ENCODE measurements around the gene P4HTM.
A peak's percentile ranks its signal among the peaks of the same experiment; 100 is the strongest.

The P4HTM gene

GRCh38 chr3:49027634-49028033 is 37.6 kb downstream of the P4HTM start:
- Histone ChIP-seq H3K27me3 (no peaks in the 10 kb centered on the region), H3K27ac (peak overlapping the region; percentile 5), H3K4me3 (ENCODE audit: low read depth in 1 of 2, low read length in 1 of 2) (no peak overlapping the region), H3K9me3 (no peaks in the 10 kb centered on the region), H3K36me3 (peaks cover 58% of the 10 kb centered on the region), H3K4me1 (ENCODE audit: control insufficient read depth in 1 of 2, insufficient read depth in 1 of 2, low read depth in 1 of 2, low read length in 1 of 2) (peaks cover 21 to 22% of the 10 kb centered on the region in 2 experiments)
- no peak for TF ChIP-seq CTCF (IDR thresholded peaks at IDR 0.05)

GRCh38 chr3:49028298-49028672 is 38.2 kb downstream of the P4HTM start:
- no peak overlapping the region for H3K27ac ChIP-seq
- peak overlapping the region; percentile 73 to 79 for H3K4me3 ChIP-seq (ENCODE audit: low read depth in 1 of 2, low read length in 1 of 2)
- peaks cover 15 to 16% of the 10 kb centered on the region in 2 experiments for H3K4me1 ChIP-seq (ENCODE audit: control insufficient read depth in 1 of 2, insufficient read depth in 1 of 2, low read depth in 1 of 2, low read length in 1 of 2)
- H3K9me3 ChIP-seq = no peaks in the 10 kb centered on the region
- TF ChIP-seq CTCF (IDR thresholded peaks at IDR 0.05) = no peak
- H3K36me3 ChIP-seq = peaks cover 61% of the 10 kb centered on the region
- H3K27me3 ChIP-seq = no peaks in the 10 kb centered on the region

GRCh38 chr3:49028673-49029562 is 38.9 kb downstream of the P4HTM start, which contains the start of gene IMPDH2:
IMPDH2 (minus strand) TSS chr3:49029398; CDS start chr3:49029350, 48 bp downstream.
- H3K9me3 ChIP-seq = no peaks in the 10 kb centered on the region
- H3K36me3 ChIP-seq = peaks cover 62% of the 10 kb centered on the region
- peaks cover 15 to 16% of the 10 kb centered on the region in 2 experiments for H3K4me1 ChIP-seq (ENCODE audit: control insufficient read depth in 1 of 2, insufficient read depth in 1 of 2, low read depth in 1 of 2, low read length in 1 of 2)
- TF ChIP-seq CTCF (IDR thresholded peaks at IDR 0.05) = peak; percentile 56
- peak within 1 kb of the TSS; percentile 73 to 79 for H3K4me3 ChIP-seq (ENCODE audit: low read depth in 1 of 2, low read length in 1 of 2)
- no peaks in the 10 kb centered on the region for H3K27me3 ChIP-seq
- peak within 1 kb of the TSS; percentile 82 for H3K27ac ChIP-seq

- Histone ChIP-seq H3K4me1 (ENCODE audit: control insufficient read depth in 1 of 2, insufficient read depth in 1 of 2, low read depth in 1 of 2, low read length in 1 of 2) (peaks cover 15 to 16% of the 10 kb centered on the region in 2 experiments), H3K4me3 (ENCODE audit: low read depth in 1 of 2, low read length in 1 of 2) (peak overlapping the region; percentile 73 to 79), H3K27ac (peak overlapping the region; percentile 82), H3K36me3 (peaks cover 58% of the 10 kb centered on the region), H3K27me3 (no peaks in the 10 kb centered on the region), H3K9me3 (no peaks in the 10 kb centered on the region)
- no peak for TF ChIP-seq CTCF (IDR thresholded peaks at IDR 0.05)
These were observed 39.5 kb downstream of the P4HTM start for GRCh38 chr3:49029563-49029884.

- Histone ChIP-seq H3K4me3 (ENCODE audit: low read depth in 1 of 2, low read length in 1 of 2) (no peak overlapping the region), H3K27ac (peak overlapping the region; percentile 82), H3K27me3 (no peaks in the 10 kb centered on the region), H3K4me1 (ENCODE audit: control insufficient read depth in 1 of 2, insufficient read depth in 1 of 2, low read depth in 1 of 2, low read length in 1 of 2) (peaks cover 15 to 16% of the 10 kb centered on the region in 2 experiments), H3K36me3 (peaks cover 52% of the 10 kb centered on the region), H3K9me3 (no peaks in the 10 kb centered on the region)
- TF ChIP-seq CTCF (IDR thresholded peaks at IDR 0.05) = no peak
These were observed 40.3 kb downstream of the P4HTM start for GRCh38 chr3:49030321-49030720.
